DOHH2 (cell line): Measurements from ENCODE around the gene EEF1E1.

Experiments
- H3F3A ChIP-seq: fragments of 200-600 bp; sonication (generic), shearing (Covaris generic); 2 replicates; pipeline ENCODE4 v1.6.0; 2016; ENCODE audit warnings: antibody characterized with exemption, mild to moderate bottlenecking; ENCODE audit not compliant: control insufficient read depth, insufficient read depth
- H3K27ac ChIP-seq: fragments of 200-600 bp; sonication (generic); 2 replicates; pipeline ENCODE4 v1.5.1; 2014; ENCODE audit warnings: low read depth, mild to moderate bottlenecking, low read length, moderate library complexity
- H3K27me3 ChIP-seq: fragments of 200-600 bp; sonication (generic); 2 replicates; pipeline ENCODE4 v1.6.1; 2014; ENCODE audit warnings: mild to moderate bottlenecking, low read length, mixed read lengths; ENCODE audit not compliant: control insufficient read depth
- H3K36me3 ChIP-seq: fragments of 200-600 bp; sonication (generic); 2 replicates; pipeline ENCODE4 v1.6.1; 2014; ENCODE audit warnings: mild to moderate bottlenecking, low read length, moderate library complexity, mixed read lengths; ENCODE audit not compliant: control insufficient read depth
- H3K4me1 ChIP-seq: fragments of 200-600 bp; sonication (generic); 2 replicates; pipeline ENCODE4 v1.6.1; 2014; ENCODE audit warnings: mild to moderate bottlenecking, low read length, mixed read lengths; ENCODE audit not compliant: control insufficient read depth
- H3K4me2 ChIP-seq: fragments of 200-600 bp; sonication (generic); 2 replicates; pipeline ENCODE4 v1.6.0; 2014; ENCODE audit warnings: mild to moderate bottlenecking, low read length, moderate library complexity
- H3K4me3 ChIP-seq: fragments of 200-600 bp; sonication (generic); 2 replicates; pipeline ENCODE4 v1.5.1; 2014; ENCODE audit warnings: mild to moderate bottlenecking, low read length, mixed read lengths
- H3K79me2 ChIP-seq: fragments of 200-600 bp; sonication (generic); 2 replicates; pipeline ENCODE4 v1.6.1; 2014; ENCODE audit warnings: mild to moderate bottlenecking, low read length, mixed read lengths; ENCODE audit not compliant: control insufficient read depth
- H3K9me2 ChIP-seq: fragments of 200-600 bp; sonication (generic); replicated peaks from 2 replicates; pipeline ENCODE4 v1.6.1; 2014; ENCODE audit warnings: mild to moderate bottlenecking, low read length, mixed read lengths; ENCODE audit not compliant: control insufficient read depth
- H3K9me3 ChIP-seq: fragments of 200-600 bp; sonication (generic); 2 replicates; pipeline ENCODE4 v1.6.1; 2014; ENCODE audit warnings: antibody characterized with exemption, low read length, mixed read lengths; ENCODE audit not compliant: control insufficient read depth, insufficient read depth
- H4K20me1 ChIP-seq: fragments of 200-600 bp; sonication (generic); 2 replicates; pipeline ENCODE4 v1.6.0; 2014; ENCODE audit warnings: low read depth, mild to moderate bottlenecking, antibody characterized with exemption, low read length, moderate library complexity; ENCODE audit not compliant: control insufficient read depth, insufficient read depth
- EZH2phosphoT487 ChIP-seq: fragments of 200-600 bp; sonication (generic); IDR thresholded peaks from 2 replicates; pipeline ENCODE4 v1.6.1; 2017; ENCODE audit warnings: borderline replicate concordance, mild to moderate bottlenecking, antibody characterized with exemption, low read length, moderate library complexity, mixed read lengths
- TF ChIP-seq, protein P1 (sequence below): fragments of 200-600 bp; sonication (generic); IDR thresholded peaks from one replicate; pipeline ENCODE4 v1.5.1; 2014; ENCODE audit warnings: antibody characterized with exemption, mild to moderate bottlenecking, low read depth, low read length; ENCODE audit not compliant: poor library complexity, severe bottlenecking

Gene EEF1E1

DNA sequence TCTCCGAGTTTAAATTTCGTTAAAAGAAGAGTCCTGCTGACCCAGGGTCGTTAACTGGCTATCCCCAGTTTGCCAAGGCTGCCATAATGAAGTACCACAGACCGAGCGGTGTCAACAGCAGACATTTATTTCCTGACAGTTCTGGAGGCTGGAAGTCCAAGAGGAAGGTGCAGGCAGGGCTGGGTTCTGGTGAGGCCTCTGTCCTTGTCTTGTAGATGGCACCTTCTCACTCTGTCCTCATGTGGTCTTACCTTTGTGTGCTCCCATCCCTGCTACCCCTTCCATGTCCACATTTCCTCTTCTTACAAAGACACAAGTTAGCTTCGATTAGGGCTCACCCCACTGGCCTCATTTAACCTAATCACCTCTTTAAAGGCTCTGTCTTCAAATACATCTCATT, 29.8 kb upstream of the EEF1E1 start:
- Histone ChIP-seq H3K4me2 (no peak overlapping the region), H3K4me1 (no peaks in the 10 kb centered on the region), H3K79me2 (no peaks in the 10 kb centered on the region), H3K36me3 (no peaks in the 10 kb centered on the region), H3K9me2 (no peaks in the 10 kb centered on the region), H3K9me3 (no peaks in the 10 kb centered on the region), H4K20me1 (no peaks in the 10 kb centered on the region), H3K27me3 (peaks cover 20% of the 10 kb centered on the region), H3F3A (no peaks in the 10 kb centered on the region), H3K4me3 (no peak overlapping the region), H3K27ac (no peak overlapping the region)
- TF ChIP-seq, protein P1, sequence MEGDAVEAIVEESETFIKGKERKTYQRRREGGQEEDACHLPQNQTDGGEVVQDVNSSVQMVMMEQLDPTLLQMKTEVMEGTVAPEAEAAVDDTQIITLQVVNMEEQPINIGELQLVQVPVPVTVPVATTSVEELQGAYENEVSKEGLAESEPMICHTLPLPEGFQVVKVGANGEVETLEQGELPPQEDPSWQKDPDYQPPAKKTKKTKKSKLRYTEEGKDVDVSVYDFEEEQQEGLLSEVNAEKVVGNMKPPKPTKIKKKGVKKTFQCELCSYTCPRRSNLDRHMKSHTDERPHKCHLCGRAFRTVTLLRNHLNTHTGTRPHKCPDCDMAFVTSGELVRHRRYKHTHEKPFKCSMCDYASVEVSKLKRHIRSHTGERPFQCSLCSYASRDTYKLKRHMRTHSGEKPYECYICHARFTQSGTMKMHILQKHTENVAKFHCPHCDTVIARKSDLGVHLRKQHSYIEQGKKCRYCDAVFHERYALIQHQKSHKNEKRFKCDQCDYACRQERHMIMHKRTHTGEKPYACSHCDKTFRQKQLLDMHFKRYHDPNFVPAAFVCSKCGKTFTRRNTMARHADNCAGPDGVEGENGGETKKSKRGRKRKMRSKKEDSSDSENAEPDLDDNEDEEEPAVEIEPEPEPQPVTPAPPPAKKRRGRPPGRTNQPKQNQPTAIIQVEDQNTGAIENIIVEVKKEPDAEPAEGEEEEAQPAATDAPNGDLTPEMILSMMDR: no peak
- no peak for TF ChIP-seq EZH2phosphoT487

DNA sequence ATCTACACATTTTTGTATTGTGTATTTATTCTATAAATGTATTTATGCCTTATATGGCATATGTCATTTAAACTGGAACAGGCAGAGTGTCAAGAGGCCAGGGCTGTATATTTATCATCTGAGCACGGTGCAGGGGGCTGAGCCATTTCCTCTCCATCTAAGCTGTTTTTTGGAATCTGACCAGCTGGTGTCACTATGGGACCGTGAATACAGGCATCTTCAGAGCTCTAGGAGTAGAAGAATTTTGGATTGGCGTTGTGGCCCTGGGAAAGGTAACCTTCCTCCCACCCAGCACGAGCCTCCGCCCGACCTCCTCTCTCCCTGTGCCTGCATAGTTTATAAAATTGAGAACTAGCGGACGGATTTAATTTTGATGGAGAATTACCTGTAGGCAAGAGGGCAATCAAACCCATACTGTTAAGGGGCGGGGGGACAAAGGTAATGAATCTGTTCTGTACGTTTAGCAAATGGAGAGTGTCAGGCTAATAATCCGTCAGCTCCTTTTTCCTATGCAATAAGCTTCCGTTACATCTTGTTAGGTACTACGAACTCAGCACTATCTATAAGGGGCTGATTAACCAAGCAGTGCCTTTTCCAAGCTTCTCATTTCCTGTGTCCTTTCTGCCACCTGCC, 29.0 kb upstream of the EEF1E1 start:
- Histone ChIP-seq H3K27me3 (peaks cover 20% of the 10 kb centered on the region), H3K36me3 (no peaks in the 10 kb centered on the region), H3K4me1 (no peaks in the 10 kb centered on the region), H3K4me3 (no peak overlapping the region), H3F3A (no peaks in the 10 kb centered on the region), H3K9me3 (no peaks in the 10 kb centered on the region), H3K9me2 (no peaks in the 10 kb centered on the region), H3K4me2 (no peak overlapping the region), H3K27ac (no peak overlapping the region), H4K20me1 (no peaks in the 10 kb centered on the region), H3K79me2 (no peaks in the 10 kb centered on the region)
- no peak for TF ChIP-seq EZH2phosphoT487
- TF ChIP-seq, protein P1: peak; percentile 59

DNA sequence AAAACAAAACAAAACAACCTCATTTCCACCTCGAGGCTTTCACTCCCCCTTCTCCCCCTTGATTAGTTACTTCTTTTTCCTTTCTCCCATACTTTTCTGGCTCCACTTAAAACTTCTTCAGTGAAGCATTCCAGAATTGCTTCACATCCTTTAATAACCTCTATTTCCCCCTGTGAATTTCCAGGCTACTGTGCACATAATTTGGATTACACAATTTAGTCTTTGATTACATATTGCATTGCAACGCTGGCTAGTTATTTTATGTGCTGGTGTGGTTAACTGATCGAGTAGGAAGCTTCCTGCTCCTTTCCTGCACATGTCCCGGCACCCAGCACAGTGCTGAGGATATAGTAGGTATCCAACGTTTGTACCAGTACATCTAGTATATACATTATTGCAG, 28.1 kb upstream of the EEF1E1 start:
- peaks cover 18% of the 10 kb centered on the region for H3K27me3 ChIP-seq
- H3K9me2 ChIP-seq: no peaks in the 10 kb centered on the region
- H3F3A ChIP-seq: no peaks in the 10 kb centered on the region
- no peaks in the 10 kb centered on the region for H4K20me1 ChIP-seq
- H3K9me3 ChIP-seq: no peaks in the 10 kb centered on the region
- H3K27ac ChIP-seq: no peak overlapping the region
- H3K4me2 ChIP-seq: no peak overlapping the region
- no peak for TF ChIP-seq EZH2phosphoT487
- TF ChIP-seq, protein P1: no peak
- H3K36me3 ChIP-seq: no peaks in the 10 kb centered on the region
- no peaks in the 10 kb centered on the region for H3K79me2 ChIP-seq
- H3K4me3 ChIP-seq: no peak overlapping the region
- no peaks in the 10 kb centered on the region for H3K4me1 ChIP-seq
